Measurements from ENCODE around the gene FBP2. TPM values are rescaled to one million over a fixed set of nuclear protein-coding genes. Genes with fewer than 3 reads are reported as not detected.
A peak's percentile ranks its signal among the peaks of the same experiment; 100 is the strongest.
"Not testable (repeated sequence)": the region's sequence is repeated elsewhere in the genome, so short reads cannot be mapped to it uniquely, and the experiment has no call there.

Gene FBP2
- total RNA-seq, 1 donor from 2014 or later: 83.0 TPM

GRCh38 chr9:94606646-94607422, 13.2 kb upstream of the FBP2 start:
- no peak for DNase-seq

- peak; percentile 83 for DNase-seq
Measured at GRCh38 chr9:94603259-94604160, 9.9 kb upstream of the FBP2 start.

DNA sequence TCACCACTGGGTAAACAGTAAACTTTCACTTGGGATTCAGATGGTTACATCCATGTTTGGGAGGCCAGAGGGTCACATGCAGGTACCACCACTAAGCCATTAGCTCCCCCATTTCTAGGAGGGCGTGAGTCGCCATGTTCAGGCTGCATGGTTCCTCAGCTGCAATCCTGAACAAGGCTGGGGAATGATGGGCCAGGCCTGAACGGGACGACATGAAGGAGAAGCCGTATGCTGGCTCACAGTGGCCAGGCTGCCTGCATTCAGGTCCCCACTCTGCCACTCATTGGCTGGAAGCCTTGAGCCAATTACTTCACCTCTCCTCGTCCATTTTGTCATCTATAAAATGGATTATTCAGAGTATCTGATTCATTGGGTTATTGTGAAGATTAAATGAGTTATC, 9.0 kb upstream of the FBP2 start:
- no peak for DNase-seq

- no peak for DNase-seq
Measured at GRCh38 chr9:94600715-94601114, 7.1 kb upstream of the FBP2 start.

- DNase-seq: peak; percentile 44
Measured at GRCh38 chr9:94600258-94600657, 6.6 kb upstream of the FBP2 start.

DNA sequence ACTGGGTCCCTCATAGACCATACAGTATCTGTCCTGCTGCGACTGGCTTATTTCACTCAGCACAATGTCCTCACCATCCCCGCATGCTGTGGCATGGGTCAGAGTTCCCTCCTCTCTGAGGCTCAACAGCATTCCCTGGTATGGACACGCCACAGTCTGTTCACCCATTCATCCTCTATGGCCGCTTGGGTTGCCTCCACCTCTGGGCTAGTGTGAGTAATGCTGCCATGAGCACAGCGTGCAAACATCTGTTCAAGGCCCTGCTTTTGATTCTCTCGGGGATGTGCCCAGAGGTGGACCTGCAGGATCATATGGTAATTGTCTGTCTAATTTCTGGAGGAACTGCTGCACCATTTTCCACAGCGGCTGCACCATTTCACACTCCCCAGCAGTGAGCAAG, 5.5 kb upstream of the FBP2 start:
- DNase-seq: no peak

DNA sequence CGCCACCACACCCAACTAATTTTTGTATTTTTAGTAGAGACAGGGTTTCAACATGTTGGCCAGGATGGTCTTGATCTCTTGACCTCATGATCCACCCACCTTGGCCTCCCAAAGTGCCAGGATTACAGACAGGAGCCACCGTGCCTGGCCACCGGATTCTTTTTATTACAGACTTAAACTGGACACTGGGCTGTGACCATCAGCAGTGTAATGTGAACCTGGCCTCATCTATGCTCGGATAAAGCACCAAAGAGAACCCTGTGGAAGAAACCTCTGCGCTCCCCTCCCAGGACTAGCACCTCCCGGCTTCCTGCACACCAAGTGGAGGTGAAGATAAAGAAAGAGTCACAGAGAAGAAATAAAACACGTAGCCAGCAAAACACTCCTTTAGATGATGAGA, 941 bp downstream of the FBP2 start:
- DNase-seq: not testable (repeated sequence)

DNA sequence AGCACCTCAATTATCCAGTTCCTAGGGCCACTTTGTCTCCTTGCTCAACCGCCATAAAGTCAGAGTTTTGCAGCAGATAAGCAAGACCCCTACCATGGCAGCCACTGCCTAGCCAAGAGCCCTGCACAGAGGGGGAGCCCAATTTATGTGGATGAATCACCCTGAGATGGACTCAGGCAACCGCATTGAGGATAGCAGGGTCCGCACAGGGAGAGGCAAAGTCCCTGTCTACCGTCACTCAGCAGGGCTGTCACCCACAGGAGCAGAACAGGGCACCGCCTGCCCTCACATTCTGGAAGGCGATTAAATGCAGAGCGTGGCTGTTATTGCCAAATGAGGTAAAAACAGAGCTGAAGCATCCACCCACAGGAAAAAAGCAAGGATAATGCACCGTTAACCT, 1.7 kb downstream of the FBP2 start:
- no peak for DNase-seq

GRCh38 chr9:94591046-94591545, 2.5 kb downstream of the FBP2 start:
- DNase-seq: not testable (repeated sequence)

GRCh38 chr9:94588681-94589080, 4.9 kb downstream of the FBP2 start:
- no peak for DNase-seq

- no peak for DNase-seq
Measured at GRCh38 chr9:94586814-94587213, 6.8 kb downstream of the FBP2 start.

GRCh38 chr9:94586316-94586715, 7.3 kb downstream of the FBP2 start:
- no peak for DNase-seq

- DNase-seq: no peak
Measured at GRCh38 chr9:94584555-94584954, 9.1 kb downstream of the FBP2 start.

- DNase-seq: no peak
Measured at GRCh38 chr9:94581728-94582127, 11.9 kb downstream of the FBP2 start.

- DNase-seq: no peak
Measured at GRCh38 chr9:94577571-94577970, 16.1 kb downstream of the FBP2 start.

GRCh38 chr9:94577036-94577435, 16.6 kb downstream of the FBP2 start:
- DNase-seq: no peak

DNA sequence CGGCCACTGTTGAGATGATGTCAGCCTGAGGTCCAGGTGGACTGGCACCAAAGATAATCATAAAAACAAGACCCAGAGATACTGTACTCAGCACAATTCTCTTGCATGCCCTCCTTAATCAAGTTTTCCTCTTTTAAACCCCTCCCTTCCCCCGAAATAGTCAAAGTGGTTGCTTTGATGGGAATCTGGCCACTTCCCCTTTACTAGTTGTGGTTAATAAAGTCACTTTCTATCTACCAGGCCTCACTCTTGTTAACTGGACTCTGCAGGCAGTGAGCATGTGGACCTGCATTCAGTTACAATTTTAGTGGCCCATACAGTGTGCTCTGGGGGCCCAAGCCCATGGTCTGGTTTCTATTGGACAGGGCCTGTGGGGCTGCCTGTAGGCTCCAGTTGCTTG, 17.5 kb downstream of the FBP2 start:
- no peak for DNase-seq

DNA sequence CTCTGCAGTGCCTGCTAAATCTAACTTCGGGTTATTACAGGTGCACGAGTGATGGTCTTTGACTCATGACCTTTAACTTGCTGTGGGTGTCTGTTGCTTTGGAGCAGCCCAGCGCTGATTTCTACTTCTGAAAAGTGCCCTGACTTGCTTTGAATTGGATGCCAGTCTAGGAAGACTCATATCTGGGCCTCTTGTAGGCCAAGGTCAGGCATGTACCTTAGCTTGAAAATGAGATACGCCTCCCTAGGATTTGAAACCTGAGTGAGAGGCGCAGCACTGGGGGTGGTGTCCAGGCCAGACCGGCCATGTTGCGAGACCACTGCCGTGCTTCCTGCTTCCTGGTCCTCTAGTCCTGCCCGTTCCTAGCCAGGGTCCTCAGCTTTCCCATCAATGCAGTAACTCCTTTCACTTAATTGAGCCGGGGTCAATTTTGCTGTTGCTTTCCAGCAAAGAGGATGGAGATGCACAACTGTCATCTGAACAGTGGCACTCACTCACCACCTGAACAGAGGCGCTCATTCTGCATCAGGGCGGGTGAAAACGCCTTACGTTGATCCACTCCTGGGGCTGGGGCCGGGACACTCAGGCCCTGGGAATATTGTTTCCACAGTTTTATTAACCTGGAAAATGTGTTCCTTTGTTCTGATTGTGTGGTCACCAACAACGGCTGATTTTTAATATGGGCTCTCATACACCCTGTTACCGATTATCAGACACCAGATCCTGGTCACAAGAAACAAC, 24.5 kb downstream of the FBP2 start:
- no peak for DNase-seq

DNA sequence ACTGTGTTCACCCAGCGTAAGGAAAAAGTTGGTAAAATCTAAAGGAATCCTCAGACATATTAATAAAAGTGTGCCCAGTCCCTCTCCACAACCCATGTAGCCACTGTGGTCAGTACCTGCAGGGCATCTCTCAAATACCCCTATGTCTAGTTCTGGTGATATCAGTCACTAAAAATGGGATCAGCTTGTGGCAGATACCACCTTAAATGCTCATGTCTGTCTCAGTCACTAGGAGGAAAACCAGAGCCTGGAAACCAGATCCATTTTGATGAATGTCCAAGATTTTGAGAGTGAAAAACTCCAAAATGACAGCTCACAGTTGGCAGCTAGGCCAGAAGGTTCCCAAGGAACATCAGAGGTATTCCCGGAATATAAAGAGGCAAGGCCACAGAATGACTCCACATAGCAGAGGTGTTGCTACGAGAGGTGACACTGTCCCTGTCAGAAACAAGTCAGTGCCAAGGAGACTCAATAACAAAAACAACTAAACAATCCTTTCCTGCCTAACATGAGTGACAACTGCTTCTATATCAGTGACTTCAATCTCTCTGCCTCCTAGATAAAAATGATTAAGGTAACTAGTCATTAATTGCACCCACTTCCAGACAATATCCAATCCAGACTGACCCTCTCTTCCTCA, 25.3 kb downstream of the FBP2 start:
- no peak for DNase-seq

GRCh38 chr9:94567271-94567670, 26.4 kb downstream of the FBP2 start:
- no peak for DNase-seq

DNA sequence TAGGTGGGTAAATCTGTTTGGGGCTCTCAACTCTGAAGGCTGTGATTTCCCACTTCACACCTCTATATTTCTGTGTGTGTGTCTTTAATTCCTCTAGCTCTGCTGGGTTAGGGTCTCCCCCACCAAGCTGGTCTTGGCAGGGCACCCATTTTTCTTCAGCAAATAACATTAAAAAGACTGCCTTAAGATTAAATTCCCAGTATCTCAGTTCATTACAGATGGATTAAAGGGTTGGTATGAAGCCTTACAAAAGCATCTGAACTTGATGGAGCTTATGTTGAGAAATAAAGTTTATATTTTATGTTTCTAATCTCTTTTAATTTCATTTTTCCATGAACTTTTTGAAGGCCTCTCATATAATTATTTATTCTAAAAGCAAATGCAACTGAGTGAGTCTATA, 27.1 kb downstream of the FBP2 start:
- no peak for DNase-seq

DNA sequence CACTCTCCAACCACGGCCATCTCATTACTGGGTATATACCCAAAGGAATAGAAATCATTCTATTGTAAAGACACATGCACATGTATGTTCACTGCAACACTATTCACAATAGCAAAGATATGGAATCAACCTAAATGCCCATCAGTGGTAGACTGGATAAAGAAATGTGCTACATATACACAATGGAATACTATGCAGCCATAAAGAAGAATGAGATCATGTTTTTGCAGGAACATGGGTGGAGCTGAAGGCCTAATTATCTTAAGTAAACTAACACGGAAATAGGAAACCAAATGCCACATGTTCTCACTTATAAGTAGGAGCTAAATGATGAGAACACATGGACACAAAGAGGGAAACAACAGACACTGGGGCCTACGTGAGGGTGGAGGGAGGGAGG, 29.3 kb downstream of the FBP2 start:
- not testable (repeated sequence) for DNase-seq

All from tongue (tissue), 2 donors.